ENCODE data around the gene CLEC14A.

DNA sequence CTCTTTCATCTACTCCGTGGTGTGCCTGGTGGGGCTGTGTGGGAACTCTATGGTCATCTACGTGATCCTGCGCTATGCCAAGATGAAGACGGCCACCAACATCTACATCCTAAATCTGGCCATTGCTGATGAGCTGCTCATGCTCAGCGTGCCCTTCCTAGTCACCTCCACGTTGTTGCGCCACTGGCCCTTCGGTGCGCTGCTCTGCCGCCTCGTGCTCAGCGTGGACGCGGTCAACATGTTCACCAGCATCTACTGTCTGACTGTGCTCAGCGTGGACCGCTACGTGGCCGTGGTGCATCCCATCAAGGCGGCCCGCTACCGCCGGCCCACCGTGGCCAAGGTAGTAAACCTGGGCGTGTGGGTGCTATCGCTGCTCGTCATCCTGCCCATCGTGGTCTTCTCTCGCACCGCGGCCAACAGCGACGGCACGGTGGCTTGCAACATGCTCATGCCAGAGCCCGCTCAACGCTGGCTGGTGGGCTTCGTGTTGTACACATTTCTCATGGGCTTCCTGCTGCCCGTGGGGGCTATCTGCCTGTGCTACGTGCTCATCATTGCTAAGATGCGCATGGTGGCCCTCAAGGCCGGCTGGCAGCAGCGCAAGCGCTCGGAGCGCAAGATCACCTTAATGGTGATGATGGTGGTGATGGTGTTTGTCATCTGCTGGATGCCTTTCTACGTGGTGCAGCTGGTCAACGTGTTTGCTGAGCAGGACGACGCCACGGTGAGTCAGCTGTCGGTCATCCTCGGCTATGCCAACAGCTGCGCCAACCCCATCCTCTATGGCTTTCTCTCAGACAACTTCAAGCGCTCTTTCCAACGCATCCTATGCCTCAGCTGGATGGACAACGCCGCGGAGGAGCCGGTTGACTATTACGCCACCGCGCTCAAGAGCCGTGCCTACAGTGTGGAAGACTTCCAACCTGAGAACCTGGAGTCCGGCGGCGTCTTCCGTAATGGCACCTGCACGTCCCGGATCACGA lies 46.0 kb downstream of the CLEC14A start:
- TF ChIP-seq POLR2AphosphoS5 (IDR thresholded peaks at IDR 0.05; ENCODE audit: low read depth, low read length) (no peak), POLR2A (IDR thresholded peaks at IDR 0.05; ENCODE audit: low read depth, low read length) (no peak)

Data from GM12892 (cell line).